ENCODE data around the gene SLC7A5.

DNA sequence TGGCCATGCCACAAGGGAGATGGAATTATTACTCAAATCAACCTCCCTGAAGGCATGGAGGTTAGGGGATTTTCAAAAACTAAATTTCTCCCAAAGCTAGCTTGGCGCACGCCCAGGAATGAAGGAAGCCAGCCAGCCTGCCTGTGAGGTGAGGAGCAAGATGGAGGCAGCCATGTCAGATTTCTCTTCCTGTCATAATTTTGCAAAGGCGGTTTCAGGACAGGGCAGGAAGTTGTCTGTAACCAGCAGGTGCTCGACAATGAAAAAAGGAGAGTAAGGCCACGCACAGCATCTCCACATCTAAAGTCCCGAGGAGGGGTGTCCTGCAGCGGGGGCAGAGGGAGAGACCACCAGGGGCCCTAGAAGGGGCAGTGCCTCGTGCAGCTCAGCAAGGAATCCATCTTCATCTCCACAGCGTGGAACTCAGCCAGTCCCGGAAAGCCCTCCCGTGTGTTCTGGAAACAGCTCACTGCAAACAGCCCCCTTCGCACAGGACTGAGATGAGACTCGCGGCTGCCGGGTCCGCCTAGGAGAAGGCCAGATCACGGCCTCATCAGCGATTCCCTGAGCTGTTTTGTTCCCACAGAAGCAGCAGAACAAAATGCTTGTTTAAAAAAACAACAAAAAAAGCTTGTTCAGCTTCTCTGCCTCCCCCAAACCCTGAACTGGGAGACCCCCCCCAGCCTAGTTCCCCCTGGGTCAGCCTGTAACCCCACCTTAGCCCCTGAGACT, 47.8 kb downstream of the SLC7A5 start:
- TF ChIP-seq, protein P1, sequence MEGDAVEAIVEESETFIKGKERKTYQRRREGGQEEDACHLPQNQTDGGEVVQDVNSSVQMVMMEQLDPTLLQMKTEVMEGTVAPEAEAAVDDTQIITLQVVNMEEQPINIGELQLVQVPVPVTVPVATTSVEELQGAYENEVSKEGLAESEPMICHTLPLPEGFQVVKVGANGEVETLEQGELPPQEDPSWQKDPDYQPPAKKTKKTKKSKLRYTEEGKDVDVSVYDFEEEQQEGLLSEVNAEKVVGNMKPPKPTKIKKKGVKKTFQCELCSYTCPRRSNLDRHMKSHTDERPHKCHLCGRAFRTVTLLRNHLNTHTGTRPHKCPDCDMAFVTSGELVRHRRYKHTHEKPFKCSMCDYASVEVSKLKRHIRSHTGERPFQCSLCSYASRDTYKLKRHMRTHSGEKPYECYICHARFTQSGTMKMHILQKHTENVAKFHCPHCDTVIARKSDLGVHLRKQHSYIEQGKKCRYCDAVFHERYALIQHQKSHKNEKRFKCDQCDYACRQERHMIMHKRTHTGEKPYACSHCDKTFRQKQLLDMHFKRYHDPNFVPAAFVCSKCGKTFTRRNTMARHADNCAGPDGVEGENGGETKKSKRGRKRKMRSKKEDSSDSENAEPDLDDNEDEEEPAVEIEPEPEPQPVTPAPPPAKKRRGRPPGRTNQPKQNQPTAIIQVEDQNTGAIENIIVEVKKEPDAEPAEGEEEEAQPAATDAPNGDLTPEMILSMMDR (IDR thresholded peaks at IDR 0.05 in 4 of 5, conservative IDR thresholded peaks at IDR 0.05 in 1 of 5): no peak
- TF ChIP-seq POLR2A (IDR thresholded peaks at IDR 0.05): no peak
